Activated T-cell treated with anti-CD3 and anti-CD28 coated beads, Interleukin-2, amount 50 U/mL, for 24 hours (primary cell): Measurements from ENCODE around the gene NYNRIN.
"Not testable (repeated sequence)": the region's sequence is repeated elsewhere in the genome, so short reads cannot be mapped to it uniquely, and the experiment has no call there.

Experiments used
- DNase-seq: peaks from one replicate; pipeline ENCODE4 v3.0.0-alpha.2; 2020
- H3K27ac Mint-ChIP-seq: 2 replicates; pipeline ENCODE4 v1.8.0; 2020; ENCODE audit warnings: mild to moderate bottlenecking, mixed read lengths
- H3K27me3 Mint-ChIP-seq: 2 replicates; pipeline ENCODE4 v1.8.0; 2020; ENCODE audit warnings: mixed read lengths
- H3K36me3 Mint-ChIP-seq: 2 replicates; pipeline ENCODE4 v1.8.0; 2020; ENCODE audit warnings: low read depth, mixed read lengths
- H3K4me1 Mint-ChIP-seq: 2 replicates; pipeline ENCODE4 v1.8.0; 2020; ENCODE audit warnings: low read depth, mixed read lengths
- H3K4me3 Mint-ChIP-seq: 2 replicates; pipeline ENCODE4 v1.8.0; 2020; ENCODE audit warnings: mild to moderate bottlenecking, moderate library complexity, mixed read lengths
- H3K9me3 Mint-ChIP-seq: 2 replicates; pipeline ENCODE4 v1.8.0; 2020; ENCODE audit warnings: mixed read lengths

The NYNRIN gene

DNA sequence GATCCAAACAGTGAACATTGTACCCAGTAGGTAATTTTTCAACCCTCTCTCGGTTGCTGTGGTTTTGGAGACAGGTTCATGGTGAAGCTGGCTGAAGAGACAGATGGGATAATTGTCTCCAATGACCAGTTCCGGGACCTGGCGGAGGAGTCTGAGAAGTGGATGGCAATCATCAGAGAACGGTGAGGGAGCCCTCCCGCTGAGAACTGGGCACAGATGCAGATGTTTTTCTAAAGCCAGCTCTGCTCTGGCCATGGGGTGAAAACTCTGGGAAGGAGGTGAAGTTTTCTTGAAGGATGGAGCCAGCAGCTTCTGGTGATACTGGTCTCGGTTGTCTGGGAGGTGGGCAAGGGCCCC is 37.2 kb downstream of the NYNRIN start:
- H3K36me3 Mint-ChIP-seq, result peaks cover 96% of the 10 kb centered on the region
- H3K9me3 Mint-ChIP-seq, result no peaks in the 10 kb centered on the region
- DNase-seq, result no peak
- H3K27ac Mint-ChIP-seq, result peak overlapping the region; percentile 99
- peaks cover 59% of the 10 kb centered on the region for H3K4me1 Mint-ChIP-seq
- no peaks in the 10 kb centered on the region for H3K27me3 Mint-ChIP-seq
- no peak overlapping the region for H3K4me3 Mint-ChIP-seq

DNA sequence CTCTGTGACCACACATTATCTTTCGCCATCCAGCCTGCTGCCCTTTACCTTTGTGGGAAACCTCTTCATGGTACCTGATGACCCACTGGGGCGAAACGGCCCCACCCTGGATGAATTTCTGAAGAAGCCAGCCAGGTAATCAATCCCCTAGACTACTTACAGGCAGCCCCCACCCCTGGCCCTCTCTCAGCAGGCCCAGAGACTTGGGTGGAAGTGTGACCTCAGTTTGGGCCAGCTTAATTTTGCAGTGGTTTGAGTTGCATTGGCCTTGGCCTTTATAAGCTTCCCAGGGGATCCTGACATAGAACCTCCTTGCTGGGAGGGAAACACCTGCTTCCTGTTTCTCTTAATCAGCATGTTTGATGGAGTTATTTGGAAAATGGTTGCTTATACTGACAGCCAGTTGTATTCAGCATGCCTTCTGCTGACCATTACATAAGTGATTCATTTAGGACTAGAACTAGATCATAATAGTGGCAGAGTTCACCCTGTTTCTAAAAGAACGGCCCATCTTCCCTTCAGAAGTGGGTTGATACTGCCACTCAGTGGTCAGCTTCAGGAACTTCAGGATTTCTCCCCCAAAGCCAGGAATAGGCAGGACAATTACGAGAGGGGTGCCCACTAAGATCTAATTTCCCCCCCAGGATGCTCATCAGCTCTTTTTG is 37.7 kb downstream of the NYNRIN start:
- DNase-seq, result no peak

DNA sequence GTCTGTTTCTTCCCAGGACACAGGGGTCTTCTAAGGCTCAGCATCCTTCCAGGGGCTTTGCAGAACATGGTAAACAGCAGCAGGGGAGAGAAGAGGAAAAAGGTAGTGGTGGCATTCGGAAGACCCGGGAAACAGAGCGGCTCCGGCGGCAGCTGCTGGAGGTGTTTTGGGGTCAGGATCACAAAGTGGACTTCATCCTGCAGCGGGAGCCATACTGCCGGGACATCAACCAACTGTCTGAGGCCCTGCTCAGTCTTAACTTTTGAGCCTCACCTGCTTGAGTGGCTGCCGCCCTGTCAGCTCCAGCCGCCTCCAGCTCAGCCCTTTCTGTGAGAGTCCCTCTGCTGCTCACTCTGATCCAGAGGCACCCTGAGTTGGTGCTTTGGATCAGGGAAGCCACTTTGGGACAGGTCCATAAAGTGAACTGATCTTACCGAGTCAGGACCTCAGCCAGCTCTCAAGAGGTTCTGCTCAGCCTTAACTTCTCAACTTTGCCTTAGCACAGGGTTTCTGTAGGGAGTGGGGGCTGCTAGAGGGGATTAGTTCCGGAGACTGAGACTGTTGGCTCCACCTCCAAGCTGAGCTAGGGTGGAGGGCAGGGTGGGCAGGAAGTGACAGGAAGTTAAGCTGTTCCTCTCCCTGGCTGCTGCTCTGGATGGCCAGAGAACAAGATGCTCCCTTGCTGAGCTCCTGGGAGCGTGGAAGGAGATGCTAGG is 38.4 kb downstream of the NYNRIN start:
- peaks cover 59% of the 10 kb centered on the region for H3K4me1 Mint-ChIP-seq
- H3K27ac Mint-ChIP-seq, result peak overlapping the region; percentile 99
- H3K9me3 Mint-ChIP-seq, result no peaks in the 10 kb centered on the region
- no peak overlapping the region for H3K4me3 Mint-ChIP-seq
- H3K36me3 Mint-ChIP-seq, result peaks cover 96% of the 10 kb centered on the region
- no peaks in the 10 kb centered on the region for H3K27me3 Mint-ChIP-seq
- no peak for DNase-seq

More for the DNA sequence above, 37.7 kb downstream of the NYNRIN start:
- Mint-ChIP-seq H3K27ac (peak overlapping the region; percentile 99), H3K4me1 (peaks cover 59% of the 10 kb centered on the region), H3K9me3 (no peaks in the 10 kb centered on the region), H3K36me3 (peaks cover 96% of the 10 kb centered on the region), H3K4me3 (no peak overlapping the region), H3K27me3 (no peaks in the 10 kb centered on the region)

DNA sequence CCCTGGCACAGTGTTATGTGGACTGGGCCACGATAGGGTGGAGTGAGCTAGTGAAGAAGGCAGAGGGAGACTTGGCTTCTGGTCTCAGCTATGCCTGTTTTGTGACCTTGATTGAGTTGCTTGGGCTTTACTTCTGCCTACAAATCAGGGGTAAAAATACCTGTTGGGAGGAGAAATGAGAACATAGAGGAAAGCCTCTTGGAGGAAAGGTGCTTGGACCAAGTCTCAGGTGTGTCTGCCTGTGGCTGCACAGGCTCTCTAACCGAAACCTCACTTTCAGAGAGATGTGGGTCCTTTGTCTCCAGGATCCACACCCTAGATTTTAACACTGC is 38.9 kb downstream of the NYNRIN start:
- peak overlapping the region; percentile 99 for H3K27ac Mint-ChIP-seq
- no peaks in the 10 kb centered on the region for H3K9me3 Mint-ChIP-seq
- H3K27me3 Mint-ChIP-seq, result no peaks in the 10 kb centered on the region
- no peak for DNase-seq
- peaks cover 98% of the 10 kb centered on the region for H3K36me3 Mint-ChIP-seq
- peaks cover 58% of the 10 kb centered on the region for H3K4me1 Mint-ChIP-seq
- H3K4me3 Mint-ChIP-seq, result no peak overlapping the region

DNA sequence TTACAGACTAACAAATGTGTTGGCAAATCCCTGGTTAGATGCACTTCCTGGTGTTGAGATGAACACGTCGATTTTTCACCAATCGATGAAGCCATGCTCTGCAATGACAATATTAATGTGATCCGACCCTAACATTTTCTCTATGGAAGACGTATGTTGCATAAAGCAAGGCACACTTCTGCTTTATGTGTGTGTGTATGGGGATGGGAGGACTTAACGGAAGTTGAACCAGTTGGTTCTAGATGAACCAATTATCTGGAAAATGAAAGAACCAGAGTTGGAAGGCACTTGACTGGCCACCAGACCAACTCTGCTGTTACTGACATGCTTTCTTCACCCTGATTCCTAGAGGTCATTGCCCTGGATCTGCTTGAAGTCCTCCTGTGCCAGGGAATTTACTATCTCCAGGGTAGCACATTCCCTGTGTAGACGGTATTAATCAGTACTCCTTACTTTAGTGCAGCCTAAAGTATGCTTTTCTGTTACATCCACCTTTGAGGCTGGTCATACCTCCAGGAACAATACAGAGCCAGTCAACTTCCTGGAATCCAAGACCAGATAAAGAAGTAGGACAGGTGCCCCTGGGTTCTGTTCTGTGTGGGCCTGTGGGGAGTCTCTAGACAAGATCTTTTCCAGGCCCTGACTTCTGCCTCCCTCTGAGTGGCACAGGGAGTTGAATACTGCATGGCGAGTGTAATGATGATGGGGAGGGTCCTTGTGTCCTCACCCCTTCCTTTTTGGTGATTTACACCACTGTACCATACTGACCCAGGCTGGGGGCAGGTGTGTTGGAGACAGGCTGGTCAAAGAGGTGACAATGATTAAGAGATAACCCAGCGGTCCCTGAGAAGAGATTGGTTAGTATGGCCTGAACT is 39.7 kb downstream of the NYNRIN start:
- Mint-ChIP-seq H3K9me3 (no peaks in the 10 kb centered on the region), H3K4me3 (no peak overlapping the region), H3K27me3 (no peaks in the 10 kb centered on the region), H3K27ac (peak overlapping the region; percentile 99), H3K36me3 (peaks cover 98% of the 10 kb centered on the region), H3K4me1 (peaks cover 56% of the 10 kb centered on the region)
- DNase-seq, result no peak

DNA sequence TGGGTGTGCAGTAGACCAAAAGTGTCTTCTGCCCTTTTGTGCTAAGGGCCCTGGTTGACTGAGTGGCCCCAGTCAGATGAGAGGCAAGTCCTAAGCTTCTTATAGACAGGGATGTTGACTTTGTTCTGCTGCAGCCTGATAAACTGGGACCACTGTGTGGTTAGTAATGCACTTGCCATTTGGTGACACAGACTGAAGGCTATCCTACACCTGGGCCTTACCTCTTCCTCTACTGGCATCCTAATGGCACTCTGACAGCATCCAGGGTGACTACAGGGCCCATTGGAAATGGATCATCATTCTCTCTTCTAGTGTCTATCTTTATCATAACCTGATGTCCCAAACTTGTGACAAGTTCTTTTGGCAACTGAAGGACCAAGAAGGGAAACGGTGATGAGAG is 40.5 kb downstream of the NYNRIN start:
- H3K36me3 Mint-ChIP-seq, result peaks cover 91% of the 10 kb centered on the region
- H3K9me3 Mint-ChIP-seq, result peaks cover 2% of the 10 kb centered on the region
- H3K4me1 Mint-ChIP-seq, result peaks cover 59% of the 10 kb centered on the region
- H3K4me3 Mint-ChIP-seq, result peak overlapping the region; percentile 8
- DNase-seq, result no peak
- H3K27me3 Mint-ChIP-seq, result no peaks in the 10 kb centered on the region
- peak overlapping the region; percentile 99 for H3K27ac Mint-ChIP-seq

DNA sequence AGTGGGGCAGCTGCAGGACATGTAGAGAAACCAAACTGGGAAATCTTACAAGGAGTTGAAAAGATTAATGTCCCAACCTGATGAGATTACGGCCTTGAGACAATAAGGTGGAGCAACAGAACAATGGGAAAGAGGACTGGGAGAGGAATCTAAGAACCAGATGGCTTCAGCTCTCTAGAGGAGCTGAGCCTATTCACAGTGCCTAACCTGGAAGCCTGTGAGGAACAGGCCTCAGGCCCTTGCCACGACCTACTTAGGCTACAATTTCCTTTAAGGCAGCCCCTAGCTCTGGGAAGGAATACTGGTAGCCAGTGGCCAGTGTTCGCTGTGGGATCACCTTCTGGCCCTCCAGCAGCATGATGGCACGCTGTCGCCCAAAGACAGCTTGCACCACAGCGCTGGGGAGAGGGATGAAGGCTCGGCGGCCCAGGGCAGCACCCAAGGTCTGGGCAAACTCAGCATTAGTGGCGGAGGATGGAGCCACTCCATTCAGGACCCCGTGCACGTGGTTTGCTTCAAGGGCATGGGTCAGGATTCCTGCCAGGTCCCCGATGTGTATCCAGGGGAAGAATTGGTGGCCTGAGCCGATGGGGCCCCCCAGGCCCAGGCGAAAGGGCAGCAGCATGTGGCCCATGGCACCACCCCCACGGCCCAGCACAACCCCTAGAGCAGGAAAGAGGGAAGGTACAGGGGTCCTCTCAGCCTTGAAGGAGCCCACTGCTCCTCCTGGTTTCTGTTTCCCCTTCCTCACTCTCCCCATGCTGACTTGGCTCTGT is 41.2 kb downstream of the NYNRIN start:
- peaks cover 59% of the 10 kb centered on the region for H3K4me1 Mint-ChIP-seq
- peaks cover 2% of the 10 kb centered on the region for H3K9me3 Mint-ChIP-seq
- no peaks in the 10 kb centered on the region for H3K27me3 Mint-ChIP-seq
- peaks cover 86% of the 10 kb centered on the region for H3K36me3 Mint-ChIP-seq
- peak overlapping the region; percentile 99 for H3K27ac Mint-ChIP-seq
- DNase-seq, result no peak
- H3K4me3 Mint-ChIP-seq, result peak overlapping the region; percentile 96

DNA sequence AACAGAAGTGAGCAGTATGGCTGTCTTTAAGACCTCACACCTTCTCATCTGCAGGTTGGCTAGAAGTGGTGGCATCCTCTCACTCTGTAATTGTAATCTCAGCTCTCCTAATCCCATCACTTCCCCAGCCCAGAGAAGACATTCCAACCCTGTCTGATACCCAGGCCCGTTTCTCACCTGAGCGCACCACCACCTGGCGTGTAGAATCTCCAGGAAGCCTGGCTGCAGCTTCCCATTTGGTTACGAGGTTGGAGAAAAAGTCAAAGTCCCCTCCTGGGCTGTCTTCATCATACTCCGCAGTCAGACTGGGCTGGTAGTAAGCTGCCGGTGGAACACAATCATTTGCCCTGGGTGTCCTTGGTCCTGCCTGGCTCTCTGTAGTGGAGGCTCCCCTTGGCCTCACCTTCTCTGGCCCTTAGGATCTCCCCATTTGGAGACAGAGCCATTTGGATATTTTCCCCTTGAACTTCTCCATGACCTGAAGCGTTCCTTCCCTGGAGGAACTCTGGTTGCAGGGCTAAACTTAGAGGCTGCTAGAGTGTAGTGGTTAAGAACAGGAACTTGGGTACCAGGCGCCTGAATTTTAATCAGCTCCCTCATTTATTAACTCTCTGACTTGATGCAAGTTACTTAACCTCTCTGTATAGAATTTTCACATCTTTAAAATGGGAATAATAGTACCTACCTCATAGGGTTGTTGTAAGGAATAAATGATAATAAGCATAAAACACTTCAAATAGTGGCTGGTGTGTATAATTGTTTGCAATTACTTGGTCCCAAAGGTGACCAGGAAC is 42.0 kb downstream of the NYNRIN start:
- no peak for DNase-seq
- Mint-ChIP-seq H3K36me3 (peaks cover 80% of the 10 kb centered on the region), H3K4me1 (peaks cover 59% of the 10 kb centered on the region), H3K27ac (peak overlapping the region; percentile 99), H3K9me3 (peaks cover 2% of the 10 kb centered on the region), H3K4me3 (peak overlapping the region; percentile 96), H3K27me3 (no peaks in the 10 kb centered on the region)

DNA sequence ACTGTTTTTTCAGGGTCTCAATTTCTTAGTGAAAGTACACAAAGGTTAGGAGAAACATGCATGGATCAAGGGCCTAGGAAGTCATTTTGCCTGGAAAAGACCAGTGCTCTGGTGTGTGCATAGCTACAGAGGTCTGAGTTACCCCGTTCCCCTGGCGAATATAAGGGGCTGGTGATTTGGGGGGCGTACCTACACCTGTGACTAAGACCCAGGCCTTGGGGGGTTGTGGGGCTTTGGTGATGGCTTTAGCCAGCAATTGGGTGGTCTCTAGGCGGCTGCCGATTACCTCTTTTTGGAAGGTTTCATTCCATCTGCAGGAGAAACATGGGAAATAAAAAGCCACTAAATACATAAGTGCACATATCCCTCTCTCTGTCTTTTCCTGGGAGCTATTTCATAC is 42.7 kb downstream of the NYNRIN start:
- H3K4me3 Mint-ChIP-seq, result peak overlapping the region; percentile 96
- no peak for DNase-seq
- H3K36me3 Mint-ChIP-seq, result peaks cover 73% of the 10 kb centered on the region
- H3K4me1 Mint-ChIP-seq, result peaks cover 57% of the 10 kb centered on the region
- H3K9me3 Mint-ChIP-seq, result peaks cover 2% of the 10 kb centered on the region
- H3K27ac Mint-ChIP-seq, result peak overlapping the region; percentile 99
- no peaks in the 10 kb centered on the region for H3K27me3 Mint-ChIP-seq

DNA sequence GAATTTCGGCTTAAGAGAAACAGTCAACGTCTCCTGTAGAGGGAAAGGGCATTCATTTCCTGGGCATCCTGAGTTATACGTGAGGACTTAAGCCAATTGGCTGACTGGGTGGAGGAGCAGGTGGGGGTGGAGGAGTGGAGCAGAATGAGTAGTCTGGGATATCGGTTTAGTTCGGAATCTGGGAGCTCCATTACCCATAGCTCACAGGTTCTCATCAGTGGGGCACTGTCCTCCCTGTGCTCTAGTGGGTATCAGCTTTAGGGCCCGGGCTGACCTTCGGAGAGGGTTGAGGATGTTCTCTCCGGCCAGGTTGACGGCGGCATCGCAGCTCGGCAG is 43.1 kb downstream of the NYNRIN start:
- Mint-ChIP-seq H3K36me3 (peaks cover 69% of the 10 kb centered on the region), H3K9me3 (peaks cover 2% of the 10 kb centered on the region), H3K4me1 (peaks cover 53% of the 10 kb centered on the region), H3K27ac (peak overlapping the region; percentile 99), H3K4me3 (peak overlapping the region; percentile 96), H3K27me3 (no peaks in the 10 kb centered on the region)
- DNase-seq, result no peak

DNA sequence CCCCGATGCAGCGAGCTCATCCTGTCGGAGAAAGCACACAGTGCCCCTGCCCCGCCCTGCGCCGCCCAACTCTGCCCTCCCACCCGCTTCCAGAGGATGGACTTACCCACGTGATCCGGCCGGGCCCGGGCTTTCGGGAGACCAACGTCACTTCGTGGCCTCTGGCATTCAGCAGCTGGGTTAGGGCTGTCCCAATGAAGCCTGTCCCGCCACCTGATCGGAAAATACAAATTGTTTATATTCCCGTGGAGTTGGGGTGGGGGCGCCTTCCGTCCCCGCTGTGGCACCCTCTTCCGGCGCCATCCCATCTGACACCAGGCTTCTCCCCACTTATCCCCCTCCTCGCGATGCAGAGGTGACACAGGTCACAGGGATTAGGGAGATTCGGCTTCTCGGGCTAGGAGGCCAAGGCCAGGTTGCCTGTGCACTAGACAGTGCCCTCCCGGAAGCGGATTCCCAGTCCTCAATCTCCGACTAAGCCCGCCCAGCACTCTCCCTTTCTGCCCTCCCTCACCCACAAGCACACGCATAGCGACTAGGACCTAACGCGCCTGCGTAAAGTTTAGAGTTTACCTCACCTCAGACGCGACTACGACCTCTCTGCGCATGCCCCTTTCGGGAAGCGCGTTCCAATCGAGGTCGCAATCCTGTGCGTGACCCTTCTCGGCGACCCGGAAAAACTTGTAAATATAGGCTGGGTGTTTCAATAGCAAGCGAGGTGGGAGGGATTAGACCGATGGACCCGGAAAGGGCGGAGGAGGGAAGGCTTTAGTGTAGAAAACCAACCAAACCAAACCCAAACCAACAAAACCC is 43.6 kb downstream of the NYNRIN start, which contains the start of gene SDR39U1:
Gene SDR39U1 (minus strand): TSS at position 537 of the 813 bp plus-strand sequence. CDS start 7 bp downstream, at position 530.
- Mint-ChIP-seq H3K27ac (peak within 1 kb of the TSS; percentile 99), H3K4me1 (peaks cover 47% of the 10 kb centered on the region), H3K9me3 (peaks cover 2% of the 10 kb centered on the region), H3K4me3 (peak within 1 kb of the TSS; percentile 96), H3K27me3 (no peaks in the 10 kb centered on the region), H3K36me3 (peaks cover 66% of the 10 kb centered on the region)
- peak; percentile 92 for DNase-seq

DNA sequence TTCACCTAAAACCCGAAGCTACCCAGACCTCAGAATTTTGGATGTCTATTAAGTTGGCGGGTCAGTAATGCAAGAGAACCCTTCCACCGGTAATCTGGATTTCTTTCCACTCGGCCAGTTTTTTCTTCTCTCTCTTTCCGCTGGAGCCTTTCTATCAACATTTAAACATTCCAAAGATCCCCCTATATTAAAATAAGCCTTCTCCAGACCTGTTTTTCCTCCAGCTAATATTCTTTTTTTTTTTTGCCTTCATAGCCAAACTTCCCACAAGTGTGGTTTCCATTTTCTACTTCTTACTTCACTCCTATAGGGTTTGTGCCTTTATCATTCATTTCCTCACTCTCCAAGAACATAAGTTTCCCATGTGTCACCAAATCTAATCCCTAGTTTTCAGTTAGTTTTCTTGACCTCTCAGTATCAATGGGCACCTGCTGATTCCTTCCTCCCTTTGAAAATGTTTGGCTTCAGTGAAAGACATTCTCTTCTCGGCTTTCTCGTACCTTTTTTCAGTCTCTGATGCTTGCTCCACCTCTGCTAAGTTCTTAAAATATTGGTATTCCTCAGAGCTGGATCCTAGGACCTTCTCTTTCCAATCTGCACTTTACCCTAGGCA is 44.4 kb downstream of the NYNRIN start:
- Mint-ChIP-seq H3K36me3 (peaks cover 59% of the 10 kb centered on the region), H3K4me1 (peaks cover 40% of the 10 kb centered on the region), H3K27ac (peak overlapping the region; percentile 99), H3K4me3 (peak overlapping the region; percentile 96), H3K27me3 (no peaks in the 10 kb centered on the region), H3K9me3 (peaks cover 2% of the 10 kb centered on the region)
- DNase-seq, result no peak

DNA sequence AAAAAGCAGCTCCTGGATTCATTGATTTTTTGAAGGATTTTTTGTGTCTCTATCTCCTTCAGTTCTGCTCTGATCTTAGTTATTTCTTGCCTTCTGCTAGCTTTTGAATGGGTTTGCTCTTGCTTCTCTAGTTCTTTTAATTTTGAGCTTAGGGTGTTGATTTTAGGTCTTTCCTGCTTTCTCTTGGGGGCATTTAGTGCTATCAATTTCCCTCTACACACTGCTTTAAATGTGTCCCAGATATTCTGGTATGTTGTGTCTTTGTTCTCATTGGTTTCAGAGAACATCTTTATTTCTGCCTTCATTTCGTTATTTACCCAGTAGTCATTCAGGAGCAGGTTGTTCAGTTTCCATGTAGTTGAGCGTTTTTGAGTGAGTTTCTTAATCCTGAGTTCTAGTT is 52.0 kb downstream of the NYNRIN start:
- not testable (repeated sequence) for H3K4me1 Mint-ChIP-seq, H3K9me3 Mint-ChIP-seq, H3K4me3 Mint-ChIP-seq, H3K27me3 Mint-ChIP-seq, DNase-seq, H3K27ac Mint-ChIP-seq
- peaks cover 14% of the 10 kb centered on the region for H3K36me3 Mint-ChIP-seq
